Upper lobe of left lung (tissue), 4 donors: ENCODE data around the gene NOTCH1.

Source experiments
- CTCF ChIP-seq, 6 experiments: fragments of 450-650 bp in 4 of 6; fragments of 200-600 bp in 2 of 6; sonication (generic) in 2 of 6; IDR thresholded peaks; one replicate each; pipeline ENCODE4 v1.5.1; 2016 to 2019; ENCODE audit warnings: antibody characterized with exemption in 6 of 6
- EP300 ChIP-seq, 4 donors: sonication (generic); formaldehyde crosslinking; IDR thresholded peaks; one replicate each; pipeline ENCODE4 v1.5.1; 2017; ENCODE audit warnings: antibody characterized with exemption in 4 of 4, control low read depth in 2 of 4
- POLR2A ChIP-seq, 4 donors: fragments of 450-650 bp; IDR thresholded peaks; one replicate each; pipeline ENCODE4 v1.5.1; 2016 to 2017; ENCODE audit warnings: antibody characterized with exemption in 4 of 4, mild to moderate bottlenecking in 2 of 4
- POLR2AphosphoS5 ChIP-seq, 2 donors: sonication (generic); formaldehyde crosslinking; IDR thresholded peaks; one replicate each; pipeline ENCODE4 v1.5.1; 2017; ENCODE audit warnings: antibody characterized with exemption in 2 of 2

GRCh38 chr9:136569526-136570148 lies 23.8 kb upstream of the NOTCH1 start:
- TF ChIP-seq POLR2A (IDR thresholded peaks at IDR 0.05) (no peak), CTCF (IDR thresholded peaks at IDR 0.05) (no peak), POLR2AphosphoS5 (IDR thresholded peaks at IDR 0.05) (no peak), EP300 (IDR thresholded peaks at IDR 0.05) (no peak)
